Activated CD8-positive, alpha-beta memory T cell treated with anti-CD3 and anti-CD28 coated beads for 1 hour (primary cell): Measurements from ENCODE around the gene MITF.

ENCODE experiments used
- DNase-seq, 2 donors: peaks; one replicate each; pipeline ENCODE4 v3.0.0-alpha.2; 2020; ENCODE audit warnings: low read depth in 1 of 2; ENCODE audit errors: extremely low read depth in 1 of 2

MITF gene

DNA sequence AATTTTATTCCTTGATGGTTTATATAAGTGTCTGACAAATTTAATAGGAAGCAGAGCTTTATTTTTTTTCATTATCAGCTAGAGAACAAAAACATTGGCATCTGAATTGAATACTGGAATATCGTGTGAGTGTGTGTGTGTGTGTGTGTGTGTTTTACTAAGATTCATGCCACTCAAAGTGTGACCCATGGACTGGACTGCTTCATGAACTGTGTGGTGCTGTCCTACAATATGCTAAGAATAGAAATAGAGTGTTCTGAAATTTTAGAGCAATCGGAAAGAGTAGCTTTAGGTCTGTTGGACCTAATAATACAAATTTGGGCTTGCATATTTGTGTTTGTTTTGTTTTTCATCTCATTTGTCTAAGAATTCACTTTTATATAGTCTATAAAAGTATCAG, 89.6 kb downstream of the MITF start:
- no peak for DNase-seq

DNA sequence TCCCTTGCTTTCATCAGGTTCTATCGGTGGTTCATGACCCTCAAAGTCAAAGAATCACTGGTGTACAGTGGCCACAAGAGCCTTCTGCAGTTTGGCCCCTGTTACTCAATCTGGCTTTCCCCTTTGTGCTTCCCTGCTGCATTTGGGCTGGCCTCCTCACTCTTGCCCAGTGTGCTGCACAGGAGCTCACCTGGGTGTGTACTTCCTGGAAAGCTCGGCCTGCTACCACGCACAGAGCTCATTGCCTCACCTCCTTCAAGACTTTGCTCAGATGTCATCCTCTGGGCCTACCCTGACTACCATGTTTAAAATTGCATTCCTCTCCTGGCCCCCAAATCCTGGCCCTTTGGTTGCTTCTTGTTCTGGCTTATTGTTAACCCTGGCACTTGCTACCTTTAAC, 90.9 kb downstream of the MITF start:
- DNase-seq = no peak

DNA sequence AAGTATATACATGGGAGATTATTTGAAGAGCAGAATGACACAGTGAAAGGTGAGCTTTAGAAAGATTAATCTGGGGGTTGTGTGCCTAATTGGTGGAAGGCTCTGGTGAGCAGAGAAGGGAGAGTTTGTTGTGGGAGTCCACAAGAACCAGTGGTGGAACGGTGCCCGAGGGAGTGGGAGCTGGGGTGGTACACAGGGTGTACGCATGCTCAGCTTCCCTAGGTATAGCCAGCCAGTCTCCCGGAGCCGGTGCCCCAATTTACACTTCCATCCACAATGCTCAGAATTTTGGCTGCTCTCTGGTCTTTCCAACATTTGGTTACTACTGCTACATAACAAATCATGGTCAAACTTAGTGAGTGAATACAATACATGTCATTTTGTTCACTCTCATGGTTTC, 92.5 kb downstream of the MITF start:
- DNase-seq = no peak

DNA sequence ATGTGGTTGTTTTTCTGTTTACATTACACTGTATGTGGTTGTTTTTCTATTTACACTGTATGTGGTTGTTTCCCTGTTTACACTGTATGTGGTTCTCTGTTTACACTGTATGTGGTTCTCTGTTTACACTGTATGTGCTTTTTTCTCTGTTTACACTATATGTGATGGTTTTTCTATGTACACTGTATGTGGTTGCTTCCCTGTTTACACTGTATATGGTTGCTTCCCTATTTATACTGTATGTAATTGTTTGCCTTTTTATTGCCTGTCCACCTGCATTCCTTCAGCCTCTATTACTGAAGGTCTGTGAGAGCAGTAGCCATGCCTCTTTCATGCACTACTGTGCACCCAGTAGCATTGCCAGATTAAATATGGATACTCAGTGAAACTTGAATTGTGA, 94.3 kb downstream of the MITF start:
- no peak for DNase-seq

DNA sequence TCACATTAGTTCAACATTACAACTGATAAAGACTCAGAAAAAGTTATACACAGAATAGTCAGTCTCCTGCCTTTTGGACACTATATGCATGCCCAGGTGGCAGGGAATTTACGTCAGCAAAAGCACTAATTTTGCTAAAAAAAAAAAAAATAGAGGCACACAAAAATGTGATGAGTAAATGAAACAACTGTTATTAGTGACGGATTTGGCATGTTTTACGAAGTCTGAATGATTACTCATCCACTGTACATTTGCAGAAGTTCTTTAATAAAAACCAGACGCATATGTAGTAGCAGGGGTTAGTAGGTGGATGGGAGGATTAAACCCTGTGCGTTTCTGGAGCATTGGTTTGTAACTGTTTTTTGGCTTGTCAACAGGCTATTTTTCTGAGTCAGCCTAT, 99.0 kb downstream of the MITF start:
- no peak for DNase-seq

DNA sequence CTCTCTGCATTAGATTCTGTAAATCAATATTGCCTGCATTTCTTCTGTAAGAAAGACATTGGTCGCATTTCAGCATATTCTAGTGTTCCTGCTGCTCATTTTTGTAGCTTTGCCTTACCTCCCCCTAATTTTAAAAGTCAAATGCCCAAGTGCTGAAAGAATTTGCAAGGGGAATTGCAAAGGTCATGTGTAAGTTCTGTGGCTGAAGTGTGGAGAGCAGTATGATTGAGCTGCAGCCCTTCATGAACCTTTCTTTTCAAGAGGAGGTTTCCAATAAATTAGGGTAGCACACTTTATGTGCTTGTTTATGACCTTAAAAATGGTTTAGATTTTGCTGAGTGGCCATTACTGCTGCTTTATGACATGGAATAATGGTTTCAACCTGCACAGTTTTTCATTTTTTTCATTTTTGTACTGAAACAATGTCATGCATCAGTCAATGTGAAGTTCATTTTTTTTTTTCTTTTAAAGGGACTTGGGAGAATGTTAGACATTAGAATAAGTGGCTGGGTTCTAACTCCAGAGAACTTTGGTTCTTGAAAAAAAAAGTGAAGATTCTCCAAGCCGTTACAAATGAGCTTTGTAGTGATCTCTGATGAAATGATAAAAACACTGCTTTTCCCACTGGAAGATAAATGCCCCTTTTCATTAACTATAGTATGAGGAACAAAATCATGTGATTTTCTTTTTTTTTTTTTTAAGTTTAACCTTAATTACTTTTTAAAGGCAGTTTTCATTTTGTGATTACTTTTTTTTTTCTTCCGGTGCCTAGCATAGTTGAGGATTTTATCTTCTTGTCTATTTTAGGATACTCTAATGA, 99.6 kb downstream of the MITF start:
- no peak for DNase-seq

- no peak for DNase-seq
Observed at GRCh38 chr3:69842351-69842750, 103.1 kb downstream of the MITF start.

DNA sequence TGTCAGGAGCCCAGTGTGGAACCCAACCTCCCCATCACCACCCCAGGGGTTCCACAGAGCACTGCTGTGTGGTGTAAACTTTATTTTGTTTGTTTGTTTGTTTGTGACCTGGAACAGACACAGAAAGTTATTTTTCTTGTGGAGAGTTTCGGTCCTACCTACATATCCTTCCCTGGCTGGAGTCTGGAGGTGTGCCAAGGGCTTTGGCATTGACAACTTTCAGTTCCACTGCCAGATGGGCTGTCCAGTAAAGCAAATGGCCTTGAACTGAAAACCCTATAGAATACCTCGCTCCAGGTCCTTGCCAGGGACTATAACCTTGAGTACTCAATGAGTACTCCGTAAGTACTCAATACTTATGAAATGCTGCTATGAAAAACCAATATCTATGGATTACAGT, 103.5 kb downstream of the MITF start:
- no peak for DNase-seq

- no peak for DNase-seq
Observed at GRCh38 chr3:69844706-69845105, 105.4 kb downstream of the MITF start.

GRCh38 chr3:69847303-69847702, 108.0 kb downstream of the MITF start:
- DNase-seq = no peak

GRCh38 chr3:69848113-69848512, 108.8 kb downstream of the MITF start:
- no peak for DNase-seq

GRCh38 chr3:69850849-69851248, 111.6 kb downstream of the MITF start:
- DNase-seq = no peak

DNA sequence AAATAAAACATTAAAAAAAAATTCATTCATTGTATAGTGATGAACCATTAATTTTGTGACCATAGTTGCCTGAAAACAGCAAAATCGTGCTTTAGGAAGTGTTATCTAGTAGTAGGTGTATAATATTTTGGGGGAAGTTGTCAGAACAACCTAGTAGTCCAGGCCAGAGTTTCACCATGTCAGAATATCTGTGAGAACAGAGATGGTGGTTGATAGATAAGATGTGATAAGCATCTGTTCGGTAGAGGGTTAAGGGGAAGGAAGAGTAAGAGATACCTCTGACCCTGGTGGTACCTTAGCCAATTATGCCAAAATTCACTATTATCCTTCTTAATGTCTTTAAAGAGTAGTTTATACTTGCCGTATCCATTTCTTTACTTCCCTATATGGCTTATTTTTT, 113.8 kb downstream of the MITF start:
- DNase-seq = no peak

DNA sequence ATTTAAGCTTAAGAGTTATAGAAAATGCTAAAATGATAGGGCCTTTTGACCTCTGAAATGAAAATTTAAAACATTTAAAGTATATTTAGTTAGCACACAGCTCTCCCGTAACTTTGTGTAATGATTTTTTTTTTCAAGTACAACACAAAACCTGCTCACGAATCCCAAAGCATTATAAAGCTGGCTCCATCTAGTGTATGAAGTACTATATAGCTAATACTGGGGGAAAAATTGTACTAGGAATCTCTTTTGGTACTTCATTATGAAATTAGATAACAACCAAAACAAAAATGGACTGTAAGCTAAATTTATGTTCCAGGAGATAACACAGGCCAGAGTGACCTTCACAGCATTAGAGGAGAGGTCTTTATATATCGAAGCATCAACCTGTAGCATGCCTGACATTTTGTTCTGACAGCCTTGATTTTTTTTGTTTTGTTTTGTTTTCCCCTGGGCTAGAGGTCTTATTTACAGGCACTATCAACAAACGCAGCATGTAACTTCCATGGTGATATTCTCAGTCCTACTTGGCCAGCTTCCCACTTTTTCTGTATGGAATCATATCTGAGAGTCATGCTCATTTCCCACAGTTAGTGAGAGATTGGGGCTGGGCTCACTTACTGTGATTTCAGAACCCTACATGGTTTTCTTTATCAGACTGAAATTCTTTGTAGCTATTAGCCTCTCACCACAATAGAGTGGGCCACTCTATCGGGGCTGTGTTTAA, 116.3 kb downstream of the MITF start:
- DNase-seq = no peak

DNA sequence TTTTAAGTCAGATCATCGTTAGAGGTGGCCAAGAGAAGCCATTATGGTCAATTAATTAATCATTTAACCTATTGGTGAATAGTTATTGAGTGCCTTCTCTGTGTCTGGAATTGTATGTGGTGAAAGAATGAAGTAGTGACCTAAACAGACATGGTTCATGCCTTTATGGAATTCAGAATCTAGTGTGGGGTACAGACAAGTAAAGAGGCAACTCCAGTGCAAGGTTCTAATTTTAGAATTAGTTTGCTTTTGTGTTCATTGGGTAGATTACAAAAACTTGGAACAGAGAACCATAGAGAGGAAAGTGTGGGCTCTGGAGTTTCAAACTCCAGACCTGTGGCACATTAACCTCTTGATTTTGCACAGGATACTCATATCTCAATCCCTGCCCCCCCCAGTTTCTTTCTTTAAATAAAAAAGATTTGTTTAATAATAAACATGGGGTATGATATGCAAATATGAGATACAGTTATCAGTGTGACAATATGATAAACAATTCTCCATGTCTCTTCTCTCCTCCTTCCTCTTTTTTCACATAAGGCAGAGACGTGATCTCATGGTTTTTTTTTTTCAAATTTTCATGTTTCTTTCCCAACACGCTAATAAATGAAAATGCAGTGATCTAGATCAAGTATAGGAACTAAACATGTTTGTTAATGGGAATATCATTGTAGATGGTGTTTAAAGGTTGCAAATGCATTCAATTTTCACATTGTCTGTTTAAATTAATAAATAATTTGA, 117.9 kb downstream of the MITF start:
- no peak for DNase-seq

- no peak for DNase-seq
Observed at GRCh38 chr3:69861556-69861955, 122.3 kb downstream of the MITF start.

DNA sequence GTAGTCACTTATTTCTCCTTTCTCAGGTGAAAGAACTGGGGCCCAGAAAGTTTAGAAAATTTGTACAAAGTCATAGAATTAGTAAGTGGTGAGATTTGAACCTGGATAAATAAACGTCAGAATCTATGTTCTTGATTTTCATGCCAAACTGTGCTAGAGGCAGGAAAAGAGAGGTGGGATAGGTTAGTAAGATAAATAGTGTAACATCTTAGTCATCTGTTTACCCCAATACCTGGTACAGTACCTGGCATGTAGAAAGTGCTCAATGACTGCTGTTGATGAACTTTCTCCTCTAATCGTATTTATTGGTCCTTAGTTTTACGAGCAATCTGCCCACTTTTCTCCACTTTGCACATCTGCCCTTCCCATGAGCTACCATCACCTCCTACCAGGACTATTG, 124.9 kb downstream of the MITF start:
- DNase-seq = no peak

GRCh38 chr3:69864766-69865165, 125.5 kb downstream of the MITF start:
- DNase-seq = no peak

DNA sequence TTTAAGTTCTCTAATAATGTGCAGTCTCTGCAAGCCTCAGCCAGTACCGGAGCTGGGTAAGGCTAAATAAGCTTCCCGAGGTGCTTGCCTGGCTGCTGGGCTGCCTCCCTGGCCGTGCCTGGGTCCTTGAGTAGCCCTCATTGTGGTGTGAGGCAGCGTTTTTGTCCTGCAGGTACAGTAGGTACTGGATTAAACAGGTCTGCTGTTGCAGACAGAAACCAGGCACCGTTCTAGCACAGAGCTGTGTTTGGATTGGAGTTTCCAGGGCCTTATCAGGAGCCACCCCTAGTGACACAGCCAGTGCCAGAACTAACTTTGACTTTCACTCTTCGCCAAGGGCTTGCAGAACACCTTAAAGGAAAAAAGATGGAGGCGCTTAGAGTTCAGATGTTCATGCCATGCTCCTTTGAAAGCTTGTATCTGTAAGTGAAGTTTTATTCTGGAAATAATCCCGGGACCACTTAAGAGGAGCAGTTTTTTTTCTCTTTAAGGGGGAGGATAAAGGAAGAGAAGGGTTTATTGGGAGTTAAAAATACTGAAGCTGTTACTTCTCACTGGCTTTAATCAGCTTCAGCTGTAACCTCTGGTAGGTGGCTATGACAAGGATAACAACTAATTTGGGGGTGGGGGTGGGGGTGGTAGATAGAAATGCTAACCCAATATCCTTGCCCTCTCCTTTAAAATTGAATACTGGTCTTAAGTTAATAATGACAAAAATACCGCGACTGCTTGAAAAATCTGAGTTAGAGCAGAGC, 126.8 kb downstream of the MITF start:
- no peak for DNase-seq

- DNase-seq = no peak
Observed at GRCh38 chr3:69866988-69867720, 127.9 kb downstream of the MITF start.
